AG04450 (cell line): ENCODE data around the gene SND1. TPM values are rescaled to one million over a fixed set of nuclear protein-coding genes. Genes with fewer than 3 reads are reported as not detected.
"Not testable (repeated sequence)": the region's sequence is repeated elsewhere in the genome, so short reads cannot be mapped to it uniquely, and the experiment has no call there.

Experiments used
- CTCF ChIA-PET: fragments of 300-600, 350-600 bp; formaldehyde crosslinking; extraction: SDS; loops from one replicate; lab custom pipeline; 2022; ENCODE audit warnings: antibody characterized with exemption, inconsistent platforms; lab: Charles Lee
- POLR2A ChIA-PET: fragments of 350-600 bp; formaldehyde crosslinking; extraction: SDS; loops from one replicate; lab custom pipeline; 2021; ENCODE audit warnings: antibody characterized with exemption, inconsistent platforms; lab: Yijun Ruan, JAX
- DNase-seq: peaks from one replicate; pipeline ENCODE4 v3.0.0-alpha.2; 2011; ENCODE audit warnings: low read depth, low spot score
- H3K27ac ChIP-seq: one replicate; pipeline ENCODE4 v1.5.1; 2012; ENCODE audit warnings: low read depth, low read length, control low read depth
- H3K27me3 ChIP-seq: one replicate; pipeline ENCODE4 v1.6.0; 2012; ENCODE audit warnings: low read length; ENCODE audit not compliant: control insufficient read depth, insufficient read depth
- H3K4me3 ChIP-seq: 2 replicates; pipeline ENCODE4 v1.5.1; 2011; ENCODE audit warnings: mild to moderate bottlenecking, low read depth, low read length, control low read depth
- H3K9me3 ChIP-seq: 2 replicates; pipeline ENCODE4 v1.5.1; 2012; ENCODE audit warnings: low read length; ENCODE audit not compliant: control insufficient read depth, insufficient read depth
- CTCF ChIP-seq: IDR thresholded peaks from 2 replicates; pipeline ENCODE4 v1.5.1; 2011; ENCODE audit warnings: low read depth, low read length, control low read depth, inconsistent platforms
- polyA plus RNA-seq: library from polyadenylated mRNA; depleted of rRNA; stranded (reverse); fragments of >200 nt; gene quantifications from 2 replicates; pipeline ENCODE4 v1.2.3, GENCODE V29; 2011

SND1 gene
- polyA plus RNA-seq, 1 experiment: 247 TPM

GRCh38 chr7:128106821-128107220 is 454.8 kb downstream of the SND1 start:
- H3K9me3 ChIP-seq: no peaks in the 10 kb centered on the region; the same call in 1 of the 2 replicates
- CTCF ChIA-PET: no interaction called here
- no peak for TF ChIP-seq CTCF
- no peak for DNase-seq
- H3K4me3 ChIP-seq: no peak overlapping the region
- peaks cover 34% of the 10 kb centered on the region for H3K27me3 ChIP-seq
- no peak overlapping the region for H3K27ac ChIP-seq
- POLR2A ChIA-PET: no interaction called here

GRCh38 chr7:128107516-128107915 is 455.5 kb downstream of the SND1 start:
- H3K4me3 ChIP-seq, DNase-seq, H3K9me3 ChIP-seq, H3K27ac ChIP-seq, POLR2A ChIA-PET, CTCF ChIA-PET: not testable (repeated sequence)
- H3K27me3 ChIP-seq: peaks cover 40% of the 10 kb centered on the region

GRCh38 chr7:128108129-128108528 is 456.1 kb downstream of the SND1 start:
- DNase-seq: no peak
- no peaks in the 10 kb centered on the region; the same call in 1 of the 2 replicates for H3K9me3 ChIP-seq
- POLR2A ChIA-PET: no interaction called here
- H3K27me3 ChIP-seq: peaks cover 40% of the 10 kb centered on the region
- no peak overlapping the region for H3K27ac ChIP-seq
- TF ChIP-seq CTCF: no peak
- no peak overlapping the region for H3K4me3 ChIP-seq
- CTCF ChIA-PET: no interaction called here

- no peak for TF ChIP-seq CTCF
- H3K27me3 ChIP-seq: peaks cover 39% of the 10 kb centered on the region
- no peak for DNase-seq
- no peak overlapping the region for H3K4me3 ChIP-seq
- CTCF ChIA-PET: interaction anchor here (1.4 kb wide), 1 partner anchor 101 kb away, joined by 3 read pairs; no protein-coding TSS in a partner anchor
- no peak overlapping the region for H3K27ac ChIP-seq
- H3K9me3 ChIP-seq: no peaks in the 10 kb centered on the region; the same call in 1 of the 2 replicates
- POLR2A ChIA-PET: no interaction called here
Measured at GRCh38 chr7:128108641-128109423, 456.8 kb downstream of the SND1 start.

- DNase-seq, H3K4me3 ChIP-seq, H3K9me3 ChIP-seq, H3K27ac ChIP-seq, POLR2A ChIA-PET: not testable (repeated sequence)
- H3K27me3 ChIP-seq: peaks cover 34% of the 10 kb centered on the region
- CTCF ChIA-PET: interaction anchor here (1.4 kb wide), 1 partner anchor 100 kb away, joined by 3 read pairs; no protein-coding TSS in a partner anchor
Measured at GRCh38 chr7:128109424-128109969, 457.5 kb downstream of the SND1 start.
